HCT116 (cell line): ENCODE data around the gene THSD7B. TPM values are rescaled to one million over a fixed set of nuclear protein-coding genes. Genes with fewer than 3 reads are reported as not detected.

Source experiments
- ATAC-seq: fragments of 200-7000 bp; cut with Tn5 transposase; 2 replicates; pipeline ENCODE4 v1.9.1; 2020; ENCODE audit warnings: mild to moderate bottlenecking, moderate library complexity
- BruUV-seq: library from RNA; stranded (reverse); fragments of 400-500 nt; replicated peaks from 2 replicates; lab custom pipeline; 2021; lab: Mats Ljungman, UMichigan
- CTCF ChIA-PET: fragments of 300-600 bp; sonication (Branson Sonifier 250); formaldehyde crosslinking; loops from one replicate; lab custom pipeline; 2021; ENCODE audit warnings: antibody characterized with exemption; lab: Charles Lee
- POLR2A ChIA-PET: fragments of 300-600, 350-600 bp; sonication (Branson Sonifier 250); formaldehyde crosslinking; loops from one replicate; lab custom pipeline; 2021; ENCODE audit warnings: antibody characterized with exemption; lab: Charles Lee
- RAD21 ChIA-PET, 2 experiments: fragments of 300-600 bp; sonication (Branson Sonifier 250); formaldehyde crosslinking; loops; one replicate each; lab custom pipeline; 2023; ENCODE audit warnings: low total read pairs in 2 of 2; ENCODE audit not compliant: uncharacterized antibody in 2 of 2, unreplicated experiment in 2 of 2, low non-redundant PET in 1 of 2; lab: Charles Lee
- DNase-seq: peaks from one replicate; pipeline ENCODE4 v3.0.0-alpha.2; 2010; ENCODE audit warnings: low read depth, low spot score
- H2AFZ ChIP-seq: fragments of 200-600 bp; shearing (Covaris generic), sonication (generic); 2 replicates; pipeline ENCODE4 v1.6.1; 2017; ENCODE audit warnings: low read depth, mixed run types, mixed read lengths, antibody characterized with exemption, low read length; ENCODE audit not compliant: poor library complexity, severe bottlenecking
- H3K27ac ChIP-seq: 2 replicates; pipeline ENCODE4 v1.5.1; 2012; ENCODE audit warnings: low read depth, low read length
- H3K27me3 ChIP-seq: fragments of 200-600 bp; sonication (generic); 2 replicates; pipeline ENCODE4 v1.6.1; 2016; ENCODE audit warnings: mixed run types, low read length, mixed read lengths; ENCODE audit not compliant: insufficient read depth
- H3K36me3 ChIP-seq, 2 experiments: fragments of 200-500 bp in 1 of 2; fragments of 200-600 bp in 1 of 2; sonication (Bioruptor generic) in 1 of 2; sonication (generic) in 1 of 2; 2 replicates each; pipeline versions ENCODE4 v1.5.1 to v1.6.1; 2014 to 2016; ENCODE audit warnings: low read length in 2 of 2, inconsistent platforms in 1 of 2, mixed read lengths in 1 of 2, mixed run types in 1 of 2; ENCODE audit not compliant: insufficient read depth in 2 of 2, control insufficient read depth in 1 of 2
- H3K4me1 ChIP-seq, 2 experiments: fragments of 200-600 bp in 1 of 2; sonication (generic) in 1 of 2; 2 replicates each; pipeline versions ENCODE4 v1.5.1 to v1.6.1; 2012 to 2017; ENCODE audit warnings: low read length in 2 of 2, inconsistent platforms in 1 of 2, mild to moderate bottlenecking in 1 of 2, mixed read lengths in 1 of 2, mixed run types in 1 of 2, moderate library complexity in 1 of 2; ENCODE audit not compliant: insufficient read depth in 2 of 2, control insufficient read depth in 1 of 2
- H3K4me2 ChIP-seq: fragments of 200-600 bp; sonication (generic); 2 replicates; pipeline ENCODE4 v1.6.1; 2017; ENCODE audit warnings: mixed run types, low read length, mixed read lengths
- H3K4me3 ChIP-seq, 2 experiments: fragments of 200-600 bp in 1 of 2; sonication (generic) in 1 of 2; replicated peaks in 1 of 2; 2 replicates each; pipeline ENCODE4 v1.5.1; 2011 to 2016; ENCODE audit warnings: low read length in 2 of 2, control low read depth in 1 of 2, low read depth in 1 of 2, mild to moderate bottlenecking in 1 of 2, mixed read lengths in 1 of 2, mixed run types in 1 of 2
- H3K79me2 ChIP-seq: fragments of 200-600 bp; sonication (generic); 2 replicates; pipeline ENCODE4 v1.6.1; 2017; ENCODE audit warnings: mild to moderate bottlenecking, mixed run types, low read length, moderate library complexity, mixed read lengths; ENCODE audit not compliant: insufficient read depth
- H3K9ac ChIP-seq: fragments of 200-600 bp; sonication (generic); 2 replicates; pipeline ENCODE4 v1.6.1; 2016; ENCODE audit warnings: low read length, mixed read lengths
- H3K9me2 ChIP-seq: fragments of 200-600 bp; sonication (generic), shearing (Covaris generic); 2 replicates; pipeline ENCODE4 v1.6.1; 2017; ENCODE audit warnings: mixed run types, mild to moderate bottlenecking, moderate library complexity; ENCODE audit not compliant: insufficient read depth
- H3K9me3 ChIP-seq, 2 experiments: fragments of 200-500 bp in 1 of 2; fragments of 200-600 bp in 1 of 2; sonication (Bioruptor generic) in 1 of 2; sonication (generic) in 1 of 2; 2 replicates each; pipeline ENCODE4 v1.6.1; 2014 to 2017; ENCODE audit warnings: low read length in 2 of 2, mixed read lengths in 2 of 2, inconsistent platforms in 1 of 2, low read depth in 1 of 2, mild to moderate bottlenecking in 1 of 2, mixed run types in 1 of 2, moderate library complexity in 1 of 2; ENCODE audit not compliant: control insufficient read depth in 1 of 2, insufficient read depth in 1 of 2
- H4K20me1 ChIP-seq: fragments of 200-600 bp; sonication (generic), shearing (Covaris generic); 2 replicates; pipeline ENCODE4 v1.6.1; 2017; ENCODE audit warnings: mixed run types, mild to moderate bottlenecking, moderate library complexity; ENCODE audit not compliant: insufficient read depth
- ATF3 ChIP-seq: IDR thresholded peaks from 2 replicates; pipeline ENCODE4 v1.6.1; 2012
- CEBPB ChIP-seq: IDR thresholded peaks from 2 replicates; pipeline ENCODE4 v1.6.1; 2012; ENCODE audit warnings: low read depth
- CTCF ChIP-seq, 3 experiments: fragments of 200-600 bp in 1 of 3; sonication (generic) in 1 of 3; IDR thresholded peaks in 2 of 3; conservative IDR thresholded peaks in 1 of 3; 2 replicates each; pipeline ENCODE4 v1.5.1; 2012 to 2017; ENCODE audit warnings: low read depth in 2 of 3, low read length in 2 of 3, antibody characterized with exemption in 1 of 3, borderline replicate concordance in 1 of 3, control low read depth in 1 of 3, mild to moderate bottlenecking in 1 of 3, mixed read lengths in 1 of 3, mixed run types in 1 of 3, moderate library complexity in 1 of 3; ENCODE audit not compliant: insufficient read depth in 1 of 3
- ELF1 ChIP-seq: IDR thresholded peaks from 2 replicates; pipeline ENCODE4 v1.6.1; 2012; ENCODE audit warnings: low read depth, borderline replicate concordance
- EZH2 ChIP-seq: fragments of 200-600 bp; sonication (generic); IDR thresholded peaks from 2 replicates; pipeline ENCODE4 v1.6.1; 2017; ENCODE audit warnings: antibody characterized with exemption, mixed run types
- EZH2phosphoT487 ChIP-seq: fragments of 200-600 bp; IDR thresholded peaks from 2 replicates; pipeline ENCODE4 v1.6.1; 2018; ENCODE audit warnings: antibody characterized with exemption, borderline replicate concordance
- FOSL1 ChIP-seq: IDR thresholded peaks from 2 replicates; pipeline ENCODE4 v1.6.1; 2012; ENCODE audit warnings: low read depth
- JUND ChIP-seq: IDR thresholded peaks from 2 replicates; pipeline ENCODE4 v1.6.1; 2012
- MAX ChIP-seq: IDR thresholded peaks from 2 replicates; pipeline ENCODE4 v1.6.1; 2012
- POLR2A ChIP-seq: IDR thresholded peaks from 2 replicates; pipeline ENCODE4 v1.7.0; 2011; ENCODE audit warnings: borderline replicate concordance; ENCODE audit not compliant: insufficient read depth, insufficient read length; ENCODE audit errors: extremely low read depth
- POLR2AphosphoS5 ChIP-seq: IDR thresholded peaks from 2 replicates; pipeline ENCODE4 v1.6.1; 2011; ENCODE audit warnings: mild to moderate bottlenecking, low read depth, low read length, moderate library complexity
- RAD21 ChIP-seq: IDR thresholded peaks from 2 replicates; pipeline ENCODE4 v1.6.1; 2012; ENCODE audit warnings: low read depth, mild to moderate bottlenecking
- SIN3A ChIP-seq: IDR thresholded peaks from 2 replicates; pipeline ENCODE4 v1.6.1; 2012; ENCODE audit warnings: low read depth
- SP1 ChIP-seq: IDR thresholded peaks from 2 replicates; pipeline ENCODE4 v1.6.1; 2012; ENCODE audit warnings: low read depth
- SRF ChIP-seq: IDR thresholded peaks from 2 replicates; pipeline ENCODE4 v1.6.1; 2012; ENCODE audit warnings: low read depth
- TCF7L2 ChIP-seq: IDR thresholded peaks from 2 replicates; pipeline ENCODE4 v1.7.0; 2011; ENCODE audit warnings: borderline replicate concordance, inconsistent platforms; ENCODE audit not compliant: insufficient read depth, insufficient read length; ENCODE audit errors: extremely low read depth
- YY1 ChIP-seq: IDR thresholded peaks from 2 replicates; pipeline ENCODE4 v1.6.1; 2011; ENCODE audit warnings: low read length, low read depth, moderate library complexity, mild to moderate bottlenecking; ENCODE audit not compliant: insufficient replicate concordance; ENCODE audit errors: extremely low read depth
- ZBTB33 ChIP-seq: IDR thresholded peaks from 2 replicates; pipeline ENCODE4 v1.6.1; 2011; ENCODE audit warnings: mild to moderate bottlenecking, low read length, moderate library complexity; ENCODE audit not compliant: insufficient replicate concordance; ENCODE audit errors: extremely low read depth
- ZFX ChIP-seq: fragments of 450-650 bp; IDR thresholded peaks from 2 replicates; pipeline ENCODE4 v1.6.1; 2017
- intact Hi-C: fragments of 100-400 bp; cut with micrococcal nuclease; formaldehyde crosslinking; loops from 2 replicates; pipeline ENCODE4 v1.10.0; 2022
- total RNA-seq: library from RNA; stranded (reverse); gene quantifications from one replicate; pipeline ENCODE4 v1.2.1, GENCODE V29; 2021; ENCODE audit not compliant: unreplicated experiment
- TF ChIP-seq, protein P1 (sequence below): IDR thresholded peaks from 2 replicates; pipeline ENCODE4 v1.6.1; 2012; ENCODE audit warnings: low read depth

THSD7B gene
- total RNA-seq, 1 experiment from 2014 or later: not detected

- CTCF ChIA-PET: interaction anchor here (0.6 kb wide), 1 partner anchor 215 kb away, joined by 3 read pairs; no protein-coding TSS in a partner anchor
- intact Hi-C loops: loop anchor here (10.0 kb wide), 1 partner anchor 1251 kb away; no protein-coding TSS in a partner anchor
These were observed 910.4 kb downstream of the THSD7B start for GRCh38 chr2:137675584-137676327.

More at GRCh38 chr2:137675584-137676327, 910.4 kb downstream of the THSD7B start:
- no peak overlapping the region for H3K4me2 ChIP-seq
- ChIA-PET POLR2A (no interaction called here), RAD21 (no interaction called here)
- TF ChIP-seq ATF3 (no peak), ZFX (no peak), SRF (no peak), POLR2AphosphoS5 (no peak), JUND (no peak), SIN3A (no peak), ELF1 (no peak), SP1 (no peak), TCF7L2 (no peak), YY1 (no peak), MAX (no peak), RAD21 (no peak), CTCF (IDR thresholded peaks at IDR 0.05 in 2 of 3, conservative IDR thresholded peaks at IDR 0.05 in 1 of 3; ENCODE audit: borderline replicate concordance in 1 of 3, insufficient read depth in 1 of 3, low read depth in 2 of 3, low read length in 2 of 3) (no peak), POLR2A (no peak), ZBTB33 (no peak), CEBPB (no peak), EZH2 (no peak), EZH2phosphoT487 (no peak), FOSL1 (no peak)
- TF ChIP-seq, protein P1, sequence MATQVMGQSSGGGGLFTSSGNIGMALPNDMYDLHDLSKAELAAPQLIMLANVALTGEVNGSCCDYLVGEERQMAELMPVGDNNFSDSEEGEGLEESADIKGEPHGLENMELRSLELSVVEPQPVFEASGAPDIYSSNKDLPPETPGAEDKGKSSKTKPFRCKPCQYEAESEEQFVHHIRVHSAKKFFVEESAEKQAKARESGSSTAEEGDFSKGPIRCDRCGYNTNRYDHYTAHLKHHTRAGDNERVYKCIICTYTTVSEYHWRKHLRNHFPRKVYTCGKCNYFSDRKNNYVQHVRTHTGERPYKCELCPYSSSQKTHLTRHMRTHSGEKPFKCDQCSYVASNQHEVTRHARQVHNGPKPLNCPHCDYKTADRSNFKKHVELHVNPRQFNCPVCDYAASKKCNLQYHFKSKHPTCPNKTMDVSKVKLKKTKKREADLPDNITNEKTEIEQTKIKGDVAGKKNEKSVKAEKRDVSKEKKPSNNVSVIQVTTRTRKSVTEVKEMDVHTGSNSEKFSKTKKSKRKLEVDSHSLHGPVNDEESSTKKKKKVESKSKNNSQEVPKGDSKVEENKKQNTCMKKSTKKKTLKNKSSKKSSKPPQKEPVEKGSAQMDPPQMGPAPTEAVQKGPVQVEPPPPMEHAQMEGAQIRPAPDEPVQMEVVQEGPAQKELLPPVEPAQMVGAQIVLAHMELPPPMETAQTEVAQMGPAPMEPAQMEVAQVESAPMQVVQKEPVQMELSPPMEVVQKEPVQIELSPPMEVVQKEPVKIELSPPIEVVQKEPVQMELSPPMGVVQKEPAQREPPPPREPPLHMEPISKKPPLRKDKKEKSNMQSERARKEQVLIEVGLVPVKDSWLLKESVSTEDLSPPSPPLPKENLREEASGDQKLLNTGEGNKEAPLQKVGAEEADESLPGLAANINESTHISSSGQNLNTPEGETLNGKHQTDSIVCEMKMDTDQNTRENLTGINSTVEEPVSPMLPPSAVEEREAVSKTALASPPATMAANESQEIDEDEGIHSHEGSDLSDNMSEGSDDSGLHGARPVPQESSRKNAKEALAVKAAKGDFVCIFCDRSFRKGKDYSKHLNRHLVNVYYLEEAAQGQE: no peak
- ATAC-seq: no peak
- H3K27me3 ChIP-seq: no peaks in the 10 kb centered on the region
- H4K20me1 ChIP-seq: no peaks in the 10 kb centered on the region
- BruUV-seq: no TSS peak
- no peak overlapping the region for H3K9ac ChIP-seq
- no peak overlapping the region for H3K27ac ChIP-seq
- H3K79me2 ChIP-seq: no peaks in the 10 kb centered on the region
- H3K4me1 ChIP-seq: no peaks in the 10 kb centered on the region
- no peak overlapping the region for H3K4me3 ChIP-seq
- H3K36me3 ChIP-seq: no peaks in the 10 kb centered on the region
- no peak for DNase-seq
- no peaks in the 10 kb centered on the region for H3K9me2 ChIP-seq
- no peak overlapping the region for H2AFZ ChIP-seq
- H3K9me3 ChIP-seq: no peaks in the 10 kb centered on the region
